K562 (cell line): ENCODE data around the gene DALRD3. TPM values are rescaled to one million over a fixed set of nuclear protein-coding genes. Genes with fewer than 3 reads are reported as not detected.

Experiments
- ATF6 ChIP-seq: sonication (generic); formaldehyde crosslinking; IDR thresholded peaks from 2 replicates; pipeline ENCODE4 v1.4.0; 2020; ENCODE audit warnings: mild to moderate bottlenecking, missing genetic modification reagents
- CBFA2T2 ChIP-seq: fragments of 450-650 bp; conservative IDR thresholded peaks from 2 replicates; pipeline ENCODE4 v1.6.1; 2017; ENCODE audit warnings: mild to moderate bottlenecking
- NR2C1 ChIP-seq, 2 experiments: fragments of 450-650 bp; IDR thresholded peaks; 2 replicates each; pipeline ENCODE4 v1.6.1; 2017; ENCODE audit warnings: mild to moderate bottlenecking in 2 of 2, antibody characterized with exemption in 1 of 2, inconsistent platforms in 1 of 2, missing compliant biosample characterization in 1 of 2, missing genetic modification characterization in 1 of 2
- ZKSCAN1 ChIP-seq: fragments of 150-350 bp; IDR thresholded peaks from 2 replicates; pipeline ENCODE4 v1.6.1; 2016; ENCODE audit warnings: low read depth, low read length
- ZNF518B ChIP-seq: fragments of 250-450 bp; sonication (Bioruptor Pico); IDR thresholded peaks from 2 replicates; pipeline ENCODE4 v1.5.0; 2021; ENCODE audit warnings: mild to moderate bottlenecking, moderate library complexity
- polyA plus RNA-seq, 8 experiments: library from polyadenylated mRNA; depleted of rRNA in 4 of 8; stranded (reverse) in 5 of 8; unstranded in 3 of 8; fragments of >200 nt; fragmentation: Nextera tagmentation in 2 of 8; fragmentation: Illumina TruSeq in 1 of 8; extraction: Ambion mirVana in 2 of 8; extraction: Trizol in 1 of 8; gene quantifications; 2 replicates each; pipeline versions ENCODE4 v1.2.1 to v1.2.3, GENCODE V29; 2011 to 2014; ENCODE audit warnings: inconsistent platforms in 1 of 8, missing spikeins in 1 of 8
- total RNA-seq, 7 experiments: library from RNA; depleted of rRNA in 6 of 7; stranded (reverse); fragments of >200 nt in 6 of 7; fragmentation: Illumina TruSeq in 2 of 7; extraction: Trizol in 2 of 7; gene quantifications; 2 replicates each; pipeline versions ENCODE4 v1.2.1 to v1.2.3, GENCODE V29; 2011 to 2021; ENCODE audit warnings: low replicate concordance in 1 of 7
- TF ChIP-seq, protein P1 (sequence below): sonication (generic); formaldehyde crosslinking; IDR thresholded peaks from 2 replicates; pipeline ENCODE4 v1.8.0; 2022; ENCODE audit warnings: mild to moderate bottlenecking, low read depth, missing genetic modification reagents
- TF ChIP-seq, protein P2 (sequence below): fragments of 450-650 bp; IDR thresholded peaks from 2 replicates; pipeline ENCODE4 v1.6.1; 2016; ENCODE audit warnings: mild to moderate bottlenecking
- TF ChIP-seq, protein P3 (sequence below), 2 experiments: fragments of 450-650 bp in 1 of 2; sonication (generic) in 1 of 2; formaldehyde crosslinking in 1 of 2; IDR thresholded peaks in 1 of 2; conservative IDR thresholded peaks in 1 of 2; 2 replicates each; pipeline versions ENCODE4 v1.6.1 to v1.8.1; 2016 to 2023; ENCODE audit warnings: mild to moderate bottlenecking in 2 of 2, moderate library complexity in 2 of 2, inconsistent platforms in 1 of 2, missing genetic modification reagents in 1 of 2

The DALRD3 gene
- total and polyA plus RNA-seq, 9 of the 15 experiments (the other 6 are each of a cell fraction or from before 2014, with no cell fraction given): 6.6 to 31.3 (median 14.4) TPM

DNA sequence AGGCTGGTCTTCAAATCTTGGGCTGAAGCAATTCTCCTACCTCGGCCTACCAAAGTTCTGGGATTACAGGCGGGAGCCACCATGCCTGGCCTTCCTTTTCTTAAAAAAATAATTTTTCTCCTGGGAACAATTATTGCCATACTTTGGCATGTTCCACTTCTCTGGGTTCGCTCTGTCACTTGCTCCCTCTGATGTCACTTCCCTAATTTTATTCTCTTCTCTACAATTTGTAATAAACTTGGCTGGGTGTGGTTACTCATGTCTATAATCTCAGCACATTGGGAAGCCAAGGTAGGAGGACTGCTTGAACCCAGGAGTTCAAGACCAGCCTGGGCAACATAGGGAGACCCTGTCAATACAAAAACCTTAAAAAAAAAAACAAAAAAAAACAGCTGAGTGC, 16.9 kb upstream of the DALRD3 start (continued):
- TF ChIP-seq CBFA2T2 (no peak), ZNF518B (CRISPR knock-in tag) (no peak), ATF6 (CRISPR knock-in tag) (no peak), ZKSCAN1 (no peak), NR2C1 (IDR thresholded peaks at IDR 0.05) (no peak), NR2C1 (tag; IDR thresholded peaks at IDR 0.05) (no peak)
- TF ChIP-seq, protein P1, sequence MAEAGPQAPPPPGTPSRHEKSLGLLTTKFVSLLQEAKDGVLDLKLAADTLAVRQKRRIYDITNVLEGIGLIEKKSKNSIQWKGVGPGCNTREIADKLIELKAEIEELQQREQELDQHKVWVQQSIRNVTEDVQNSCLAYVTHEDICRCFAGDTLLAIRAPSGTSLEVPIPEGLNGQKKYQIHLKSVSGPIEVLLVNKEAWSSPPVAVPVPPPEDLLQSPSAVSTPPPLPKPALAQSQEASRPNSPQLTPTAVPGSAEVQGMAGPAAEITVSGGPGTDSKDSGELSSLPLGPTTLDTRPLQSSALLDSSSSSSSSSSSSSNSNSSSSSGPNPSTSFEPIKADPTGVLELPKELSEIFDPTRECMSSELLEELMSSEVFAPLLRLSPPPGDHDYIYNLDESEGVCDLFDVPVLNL: no peak
- TF ChIP-seq, protein P2, sequence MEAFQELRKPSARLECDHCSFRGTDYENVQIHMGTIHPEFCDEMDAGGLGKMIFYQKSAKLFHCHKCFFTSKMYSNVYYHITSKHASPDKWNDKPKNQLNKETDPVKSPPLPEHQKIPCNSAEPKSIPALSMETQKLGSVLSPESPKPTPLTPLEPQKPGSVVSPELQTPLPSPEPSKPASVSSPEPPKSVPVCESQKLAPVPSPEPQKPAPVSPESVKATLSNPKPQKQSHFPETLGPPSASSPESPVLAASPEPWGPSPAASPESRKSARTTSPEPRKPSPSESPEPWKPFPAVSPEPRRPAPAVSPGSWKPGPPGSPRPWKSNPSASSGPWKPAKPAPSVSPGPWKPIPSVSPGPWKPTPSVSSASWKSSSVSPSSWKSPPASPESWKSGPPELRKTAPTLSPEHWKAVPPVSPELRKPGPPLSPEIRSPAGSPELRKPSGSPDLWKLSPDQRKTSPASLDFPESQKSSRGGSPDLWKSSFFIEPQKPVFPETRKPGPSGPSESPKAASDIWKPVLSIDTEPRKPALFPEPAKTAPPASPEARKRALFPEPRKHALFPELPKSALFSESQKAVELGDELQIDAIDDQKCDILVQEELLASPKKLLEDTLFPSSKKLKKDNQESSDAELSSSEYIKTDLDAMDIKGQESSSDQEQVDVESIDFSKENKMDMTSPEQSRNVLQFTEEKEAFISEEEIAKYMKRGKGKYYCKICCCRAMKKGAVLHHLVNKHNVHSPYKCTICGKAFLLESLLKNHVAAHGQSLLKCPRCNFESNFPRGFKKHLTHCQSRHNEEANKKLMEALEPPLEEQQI: no peak
- TF ChIP-seq, protein P3, sequence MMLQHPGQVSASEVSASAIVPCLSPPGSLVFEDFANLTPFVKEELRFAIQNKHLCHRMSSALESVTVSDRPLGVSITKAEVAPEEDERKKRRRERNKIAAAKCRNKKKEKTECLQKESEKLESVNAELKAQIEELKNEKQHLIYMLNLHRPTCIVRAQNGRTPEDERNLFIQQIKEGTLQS (IDR thresholded peaks at IDR 0.05): no peak
- TF ChIP-seq, protein P3 (CRISPR knock-in tag; conservative IDR thresholded peaks at IDR 0.05): no peak
